ENCODE data around the gene FAT1. TPM values are rescaled to one million over a fixed set of nuclear protein-coding genes. Genes with fewer than 3 reads are reported as not detected.
A peak's percentile ranks its signal among the peaks of the same experiment; 100 is the strongest.

Gene FAT1
- total and polyA plus RNA-seq, 9 of the 15 experiments (the other 6 are each of a cell fraction or from before 2014, with no cell fraction given), result 6.0 to 38.4 (median 21.4) TPM

DNA sequence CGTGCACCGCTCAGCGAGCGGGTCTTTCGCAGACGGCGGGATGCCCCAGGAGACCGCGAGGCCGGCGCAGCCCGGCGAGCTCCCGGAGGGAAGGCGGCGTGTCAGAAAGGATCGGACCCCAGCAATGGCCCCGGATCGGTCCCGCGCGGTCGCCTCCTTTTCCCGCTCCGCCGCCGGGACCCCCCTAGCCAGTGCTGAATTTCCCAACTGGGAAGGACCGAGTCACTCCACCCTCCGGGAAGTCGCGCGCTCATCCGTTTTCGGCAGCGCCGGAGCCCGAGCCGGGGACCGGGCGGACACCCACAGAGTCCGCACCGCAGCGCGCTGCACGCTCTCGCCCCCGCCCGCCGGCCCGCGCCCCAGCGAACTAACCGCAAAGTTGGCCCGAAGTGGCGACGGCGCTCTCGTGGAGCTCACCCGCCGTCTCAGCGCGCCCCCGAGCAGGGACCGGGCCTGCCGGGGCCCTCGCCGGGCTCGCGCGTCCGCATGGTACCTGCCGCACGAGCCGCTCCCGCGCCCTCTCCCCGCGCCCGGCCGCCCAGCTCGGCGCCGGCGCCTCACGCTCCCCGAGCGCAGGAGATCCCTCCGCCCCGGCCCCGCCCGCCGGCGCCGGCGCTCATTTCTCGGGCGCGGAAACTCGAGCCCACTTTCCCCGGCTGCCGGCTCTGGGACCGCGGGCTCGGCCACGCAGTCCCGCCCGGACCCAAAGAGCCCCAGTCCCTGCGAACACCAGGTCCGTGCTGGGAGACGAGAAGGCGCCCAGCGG is at the start of gene FAT1 (continued):
- TF ChIP-seq, protein P1, sequence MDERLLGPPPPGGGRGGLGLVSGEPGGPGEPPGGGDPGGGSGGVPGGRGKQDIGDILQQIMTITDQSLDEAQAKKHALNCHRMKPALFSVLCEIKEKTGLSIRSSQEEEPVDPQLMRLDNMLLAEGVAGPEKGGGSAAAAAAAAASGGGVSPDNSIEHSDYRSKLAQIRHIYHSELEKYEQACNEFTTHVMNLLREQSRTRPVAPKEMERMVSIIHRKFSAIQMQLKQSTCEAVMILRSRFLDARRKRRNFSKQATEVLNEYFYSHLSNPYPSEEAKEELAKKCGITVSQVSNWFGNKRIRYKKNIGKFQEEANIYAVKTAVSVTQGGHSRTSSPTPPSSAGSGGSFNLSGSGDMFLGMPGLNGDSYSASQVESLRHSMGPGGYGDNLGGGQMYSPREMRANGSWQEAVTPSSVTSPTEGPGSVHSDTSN (CRISPR knock-in tag; IDR thresholded peaks at IDR 0.05; ENCODE audit: low read depth), result no peak
- TF ChIP-seq, protein P1 (tag; conservative IDR thresholded peaks at IDR 0.05; ENCODE audit: low read depth), result no peak
- TF ChIP-seq KLF16 (IDR thresholded peaks at IDR 0.05), result no peak
- peak; percentile 79 for TF ChIP-seq RBFOX2 (IDR thresholded peaks at IDR 0.05; ENCODE audit: low read depth, low read length)
- TF ChIP-seq ZBTB7A (IDR thresholded peaks at IDR 0.05; ENCODE audit: borderline replicate concordance, control insufficient read depth, low read depth, low read length), result peak; percentile 31; the same call in 1 of the 2 replicates
- TF ChIP-seq, protein P2, sequence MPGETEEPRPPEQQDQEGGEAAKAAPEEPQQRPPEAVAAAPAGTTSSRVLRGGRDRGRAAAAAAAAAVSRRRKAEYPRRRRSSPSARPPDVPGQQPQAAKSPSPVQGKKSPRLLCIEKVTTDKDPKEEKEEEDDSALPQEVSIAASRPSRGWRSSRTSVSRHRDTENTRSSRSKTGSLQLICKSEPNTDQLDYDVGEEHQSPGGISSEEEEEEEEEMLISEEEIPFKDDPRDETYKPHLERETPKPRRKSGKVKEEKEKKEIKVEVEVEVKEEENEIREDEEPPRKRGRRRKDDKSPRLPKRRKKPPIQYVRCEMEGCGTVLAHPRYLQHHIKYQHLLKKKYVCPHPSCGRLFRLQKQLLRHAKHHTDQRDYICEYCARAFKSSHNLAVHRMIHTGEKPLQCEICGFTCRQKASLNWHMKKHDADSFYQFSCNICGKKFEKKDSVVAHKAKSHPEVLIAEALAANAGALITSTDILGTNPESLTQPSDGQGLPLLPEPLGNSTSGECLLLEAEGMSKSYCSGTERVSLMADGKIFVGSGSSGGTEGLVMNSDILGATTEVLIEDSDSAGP (CRISPR knock-in tag; IDR thresholded peaks at IDR 0.05), result no peak
- TF ChIP-seq TRIM24 (IDR thresholded peaks at IDR 0.05), result no peak
- no peak for TF ChIP-seq ZNF347 (CRISPR knock-in tag; IDR thresholded peaks at IDR 0.05; ENCODE audit: low read depth)
- TF ChIP-seq, protein P3, sequence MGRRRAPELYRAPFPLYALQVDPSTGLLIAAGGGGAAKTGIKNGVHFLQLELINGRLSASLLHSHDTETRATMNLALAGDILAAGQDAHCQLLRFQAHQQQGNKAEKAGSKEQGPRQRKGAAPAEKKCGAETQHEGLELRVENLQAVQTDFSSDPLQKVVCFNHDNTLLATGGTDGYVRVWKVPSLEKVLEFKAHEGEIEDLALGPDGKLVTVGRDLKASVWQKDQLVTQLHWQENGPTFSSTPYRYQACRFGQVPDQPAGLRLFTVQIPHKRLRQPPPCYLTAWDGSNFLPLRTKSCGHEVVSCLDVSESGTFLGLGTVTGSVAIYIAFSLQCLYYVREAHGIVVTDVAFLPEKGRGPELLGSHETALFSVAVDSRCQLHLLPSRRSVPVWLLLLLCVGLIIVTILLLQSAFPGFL (CRISPR knock-in tag; IDR thresholded peaks at IDR 0.05), result no peak
- TF ChIP-seq NCOA1 (IDR thresholded peaks at IDR 0.05; ENCODE audit: low read depth), result no peak
- TF ChIP-seq ZNF717 (CRISPR knock-in tag; IDR thresholded peaks at IDR 0.05), result no peak
- no peak for TF ChIP-seq FOXJ3 (CRISPR knock-in tag; IDR thresholded peaks at IDR 0.05)
- no peak for TF ChIP-seq TCFL5 (CRISPR knock-in tag; conservative IDR thresholded peaks at IDR 0.05)
